H1 (cell line): ENCODE results near the gene MSH5. TPM values are rescaled to one million over a fixed set of nuclear protein-coding genes. Genes with fewer than 3 reads are reported as not detected.

Experiments
- CTCF ChIA-PET: fragments of 300-600 bp; sonication (Branson Sonifier 250); formaldehyde crosslinking; loops from one replicate; lab custom pipeline; 2021; ENCODE audit not compliant: partially characterized antibody; lab: Charles Lee
- POLR2A ChIA-PET: fragments of 300-600 bp; sonication (Branson Sonifier 250); formaldehyde crosslinking; loops from one replicate; lab custom pipeline; 2021; ENCODE audit warnings: inconsistent platforms; ENCODE audit not compliant: partially characterized antibody; lab: Charles Lee
- DNase-seq, 2 experiments: peaks; one replicate each; pipeline versions ENCODE4 v3.0.0 to v3.0.0-alpha.2; 2010 to 2022; ENCODE audit warnings: low spot score in 2 of 2, low read depth in 1 of 2, mixed read lengths in 1 of 2
- FAIRE-seq: peaks from 2 replicates; lab custom pipeline; 2011; peaks lifted over from hg19 to GRCh38; lab: Jason Lieb, UNC
- H2AFZ ChIP-seq: 2 replicates; pipeline ENCODE4 v1.8.1; 2012; ENCODE audit warnings: low read length, inconsistent platforms
- H2AK5ac ChIP-seq: 2 replicates; pipeline ENCODE4 v1.6.1; 2013; ENCODE audit warnings: low read depth, low read length
- H2BK120ac ChIP-seq: replicated peaks from 2 replicates; pipeline ENCODE3; 2013; ENCODE audit warnings: low read depth, low read length, inconsistent platforms
- H2BK12ac ChIP-seq: 2 replicates; pipeline ENCODE4 v1.6.1; 2013; ENCODE audit warnings: low read depth, low read length
- H2BK15ac ChIP-seq: 2 replicates; pipeline ENCODE4 v1.6.1; 2013; ENCODE audit warnings: low read length
- H2BK20ac ChIP-seq: 2 replicates; pipeline ENCODE4 v1.6.1; 2013; ENCODE audit warnings: low read length
- H2BK5ac ChIP-seq: 2 replicates; pipeline ENCODE4 v1.6.1; 2013; ENCODE audit warnings: low read depth, low read length
- H3K14ac ChIP-seq: 2 replicates; pipeline ENCODE4 v1.6.1; 2013; ENCODE audit warnings: inconsistent platforms; ENCODE audit not compliant: insufficient read length
- H3K18ac ChIP-seq: 2 replicates; pipeline ENCODE4 v1.6.1; 2013; ENCODE audit warnings: low read length; ENCODE audit errors: extremely low read depth
- H3K23ac ChIP-seq: 2 replicates; pipeline ENCODE4 v1.6.1; 2013; ENCODE audit warnings: inconsistent platforms; ENCODE audit not compliant: insufficient read length
- H3K23me2 ChIP-seq: 2 replicates; pipeline ENCODE4 v1.6.1; 2013; ENCODE audit warnings: low read depth, low read length
- H3K27ac ChIP-seq: 2 replicates; pipeline ENCODE4 v1.6.1; 2011; ENCODE audit warnings: low read depth, low read length, inconsistent platforms
- H3K27me3 ChIP-seq, 4 experiments: replicated peaks in 1 of 4; 1 replicate in 1 of 4; 2 replicates in 3 of 4; pipeline versions ENCODE4 v1.6.1 to v1.8.1; 2011 to 2013; ENCODE audit warnings: low read length in 3 of 4, mild to moderate bottlenecking in 3 of 4, inconsistent platforms in 2 of 4, mixed read lengths in 2 of 4, moderate library complexity in 1 of 4; ENCODE audit not compliant: control insufficient read depth in 3 of 4, insufficient read depth in 3 of 4; ENCODE audit errors: extremely low read depth in 1 of 4
- H3K36me3 ChIP-seq, 4 experiments: 2 replicates each; pipeline versions ENCODE4 v1.6.1 to v1.8.1; 2011 to 2013; ENCODE audit warnings: mild to moderate bottlenecking in 4 of 4, low read length in 3 of 4, moderate library complexity in 2 of 4, control low read depth in 1 of 4, inconsistent platforms in 1 of 4; ENCODE audit not compliant: insufficient read depth in 4 of 4, control insufficient read depth in 2 of 4
- H3K4ac ChIP-seq: replicated peaks from 2 replicates; pipeline ENCODE3; 2013; ENCODE audit warnings: low read length, low read depth, mixed read lengths, inconsistent platforms; ENCODE audit not compliant: insufficient read length
- H3K4me1 ChIP-seq, 4 experiments: replicated peaks in 1 of 4; 1 replicate in 1 of 4; 2 replicates in 3 of 4; pipeline versions ENCODE4 v1.6.1 to v1.8.1; 2011 to 2013; ENCODE audit warnings: low read length in 3 of 4, inconsistent platforms in 2 of 4, mixed read lengths in 1 of 4; ENCODE audit not compliant: insufficient read depth in 4 of 4, control insufficient read depth in 3 of 4
- H3K4me2 ChIP-seq, 2 experiments: 2 replicates each; pipeline versions ENCODE4 v1.6.1 to v1.8.1; 2011 to 2013; ENCODE audit warnings: low read depth in 2 of 2, low read length in 2 of 2, control low read depth in 1 of 2, inconsistent platforms in 1 of 2, mild to moderate bottlenecking in 1 of 2; ENCODE audit not compliant: insufficient read depth in 1 of 2
- H3K4me3 ChIP-seq, 4 experiments: fragments of 200-600, 300-600 bp in 1 of 4; sonication (generic), shearing (Covaris generic), sonication (Bioruptor Twin) in 1 of 4; 2 replicates each; pipeline versions ENCODE4 v1.5.1 to v1.8.1; 2011 to 2016; ENCODE audit warnings: low read length in 4 of 4, low read depth in 3 of 4, control low read depth in 2 of 4, inconsistent platforms in 2 of 4, mild to moderate bottlenecking in 2 of 4, mixed read lengths in 1 of 4, moderate library complexity in 1 of 4; ENCODE audit not compliant: insufficient read depth in 2 of 4; ENCODE audit errors: extremely low read depth in 1 of 4
- H3K56ac ChIP-seq: replicated peaks from 2 replicates; pipeline ENCODE3; 2013; ENCODE audit warnings: low read depth, mild to moderate bottlenecking, mixed read lengths, low read length, inconsistent platforms; ENCODE audit not compliant: insufficient read length
- H3K79me1 ChIP-seq: 2 replicates; pipeline ENCODE4 v1.6.1; 2013; ENCODE audit warnings: low read depth, low read length, control low read depth
- H3K79me2 ChIP-seq, 2 experiments: 2 replicates each; pipeline versions ENCODE4 v1.6.1 to v1.8.1; 2012 to 2013; ENCODE audit warnings: low read length in 2 of 2, mild to moderate bottlenecking in 2 of 2, inconsistent platforms in 1 of 2; ENCODE audit not compliant: insufficient read depth in 2 of 2, control insufficient read depth in 1 of 2
- H3K9ac ChIP-seq, 4 experiments: replicated peaks in 1 of 4; 1 replicate in 1 of 4; 2 replicates in 3 of 4; pipeline versions ENCODE4 v1.6.1 to v1.8.1; 2011 to 2013; ENCODE audit warnings: low read depth in 3 of 4, low read length in 3 of 4, control low read depth in 2 of 4, mild to moderate bottlenecking in 2 of 4, moderate library complexity in 2 of 4, inconsistent platforms in 1 of 4; ENCODE audit errors: extremely low read depth in 1 of 4
- H3K9me3 ChIP-seq, 2 experiments: 2 replicates each; pipeline versions ENCODE4 v1.6.1 to v1.8.1; 2012 to 2013; ENCODE audit warnings: mild to moderate bottlenecking in 2 of 2, moderate library complexity in 2 of 2, control low read depth in 1 of 2, inconsistent platforms in 1 of 2, low read depth in 1 of 2, low read length in 1 of 2, mixed read lengths in 1 of 2; ENCODE audit not compliant: insufficient read depth in 2 of 2
- H4K20me1 ChIP-seq, 2 experiments: replicated peaks in 1 of 2; 2 replicates each; pipeline versions ENCODE3 to v1.8.1; 2011 to 2013; ENCODE audit warnings: inconsistent platforms in 2 of 2, low read length in 2 of 2, mild to moderate bottlenecking in 1 of 2; ENCODE audit not compliant: insufficient read depth in 2 of 2, control insufficient read depth in 1 of 2
- H4K5ac ChIP-seq: 2 replicates; pipeline ENCODE4 v1.6.1; 2013; ENCODE audit warnings: low read length, low read depth, mixed read lengths, inconsistent platforms; ENCODE audit not compliant: insufficient read length
- H4K8ac ChIP-seq: 2 replicates; pipeline ENCODE4 v1.8.0; 2013; ENCODE audit warnings: mild to moderate bottlenecking, moderate library complexity, low read length, inconsistent platforms; ENCODE audit not compliant: insufficient read depth; ENCODE audit errors: extremely low read depth
- H4K91ac ChIP-seq: replicated peaks from 2 replicates; pipeline ENCODE3; 2013; ENCODE audit warnings: low read length, mixed read lengths, inconsistent platforms; ENCODE audit not compliant: insufficient read length
- BCL11A ChIP-seq, 2 experiments: IDR thresholded peaks; one replicate each; pipeline ENCODE4 v1.6.1; 2011; ENCODE audit warnings: low read depth in 2 of 2, low read length in 2 of 2, mild to moderate bottlenecking in 2 of 2
- EZH2 ChIP-seq: fragments of 200-600 bp; sonication (generic); IDR thresholded peaks from 2 replicates; pipeline ENCODE4 v1.7.1; 2012; ENCODE audit warnings: low read depth, mild to moderate bottlenecking, moderate library complexity, low read length, inconsistent platforms; ENCODE audit not compliant: severe bottlenecking
- MAX ChIP-seq: IDR thresholded peaks from 2 replicates; pipeline ENCODE4 v1.6.1; 2012; ENCODE audit warnings: inconsistent platforms
- POLR2AphosphoS5 ChIP-seq: IDR thresholded peaks from 2 replicates; pipeline ENCODE4 v1.6.1; 2011; ENCODE audit warnings: low read depth, low read length
- POU5F1 ChIP-seq: IDR thresholded peaks from 2 replicates; pipeline ENCODE4 v1.6.1; 2011; ENCODE audit warnings: low read depth, mild to moderate bottlenecking, low read length, moderate library complexity
- RAD21 ChIP-seq, 2 experiments: IDR thresholded peaks in 1 of 2; conservative IDR thresholded peaks in 1 of 2; 2 replicates each; pipeline ENCODE4 v1.6.1; 2011; ENCODE audit warnings: low read depth in 2 of 2, low read length in 2 of 2, improper control_type of control experiment in 1 of 2, inconsistent platforms in 1 of 2, mild to moderate bottlenecking in 1 of 2, moderate library complexity in 1 of 2
- SIX5 ChIP-seq: IDR thresholded peaks from 2 replicates; pipeline ENCODE4 v1.6.1; 2011; ENCODE audit warnings: mild to moderate bottlenecking, low read depth, low read length
- TAF1 ChIP-seq: IDR thresholded peaks from 2 replicates; pipeline ENCODE4 v1.6.1; 2011; ENCODE audit warnings: mild to moderate bottlenecking, low read depth, low read length
- WGBS, 2 experiments: shearing (Covaris generic) in 1 of 2; methylation state at CpG; one replicate each; pipeline versions ENCODE4 v1.1.6 to v1.1.7; 2013 to 2015; ENCODE audit warnings: low lambda C conversion rate in 2 of 2, mixed read lengths in 2 of 2, inconsistent platforms in 1 of 2, low coverage in 1 of 2, missing lambda C conversion rate in 1 of 2; ENCODE audit not compliant: insufficient replicate concordance in 2 of 2, insufficient coverage in 1 of 2, insufficient read length in 1 of 2; ENCODE audit errors: extremely low coverage in 1 of 2, missing lambda C conversion rate in 1 of 2; 5-methylcytosine and 5-hydroxymethylcytosine counted together
- polyA plus RNA-seq, 7 experiments: library from polyadenylated mRNA; depleted of rRNA in 3 of 7; stranded (reverse) in 5 of 7; unstranded in 2 of 7; fragments of >200 nt in 5 of 7; fragments of 200-250 nt in 2 of 7; gene quantifications; 1 replicate in 5 of 7; 2 replicates in 1 of 7; 4 replicates in 1 of 7; pipeline versions ENCODE4 v1.2.1 to v1.2.3, GENCODE V29; 2011 to 2013; ENCODE audit warnings: missing spikeins in 2 of 7, mixed read lengths in 2 of 7
- total RNA-seq: library from RNA; stranded (reverse); fragmentation: NEBNext Ultra II Directional; extraction: Animal tissue kit (Norgen Biotek cat#: 25700); gene quantifications from 2 replicates; pipeline ENCODE4 v1.2.1, GENCODE V29; 2021

The MSH5 gene
- total and polyA plus RNA-seq, 2 of the 8 experiments (the other 6 are each of a cell fraction or from before 2014, with no cell fraction given) = 25.3 to 26.5 TPM

- Histone ChIP-seq H2AFZ (no peak overlapping the region), H3K4me2 (peak overlapping the region; percentile 31 to 90; a peak in 2 of 4 replicates)
- CTCF ChIA-PET = interaction anchor here (0.5 to 8.9 kb wide), 15 partner anchors 10 to 102 kb away, joined by 3 to 89 read pairs (median 4); partner anchors contain the start of genes ABHD16A, LY6G6D and MSH5
- TF ChIP-seq POLR2AphosphoS5 = no peak
- TF ChIP-seq SIX5 = no peak
- no peak for TF ChIP-seq TAF1
- no peak for TF ChIP-seq EZH2
- TF ChIP-seq MAX = no peak
- no peak for TF ChIP-seq RAD21 (IDR thresholded peaks at IDR 0.05 in 1 of 2, conservative IDR thresholded peaks at IDR 0.05 in 1 of 2; ENCODE audit: low read depth in 2 of 2, low read length in 2 of 2)
- TF ChIP-seq POU5F1 = no peak
- TF ChIP-seq BCL11A (IDR thresholded peaks at IDR 0.05; ENCODE audit: low read depth in 2 of 2, low read length in 2 of 2) = no peak
Measured at GRCh38 chr6:31727717-31728671, 11.8 kb upstream of the MSH5 start.

More at GRCh38 chr6:31727717-31728671, 11.8 kb upstream of the MSH5 start:
- no peak overlapping the region for H2AK5ac ChIP-seq
- H3K36me3 ChIP-seq = peaks cover 3 to 28% (median 23%) of the 10 kb centered on the region in 4 experiments; a peak in 7 of 8 replicates
- H3K14ac ChIP-seq = no peak overlapping the region
- H2BK5ac ChIP-seq = no peak overlapping the region
- H2BK120ac ChIP-seq = no peak overlapping the region
- no peak overlapping the region for H3K18ac ChIP-seq
- DNase-seq = no peak
- H2BK20ac ChIP-seq = no peak overlapping the region
- no peaks in the 10 kb centered on the region for H3K9me3 ChIP-seq
- peak overlapping the region in 3 of 4 experiments; percentile 77 to 91 (median 89); a peak in 2 of 8 replicates for H3K4me3 ChIP-seq
- H3K27me3 ChIP-seq = no peaks in the 10 kb centered on the region
- H3K79me1 ChIP-seq = 0 out of 2 replicates have a peak, but pooled peaks cover 3% of the 10 kb centered on the region
- no peak overlapping the region for H3K9ac ChIP-seq
- H3K23me2 ChIP-seq = peaks cover 2% of the 10 kb centered on the region; the same call in 1 of the 2 replicates
- H3K4ac ChIP-seq = no peak overlapping the region
- no peak overlapping the region for H4K91ac ChIP-seq
- H3K27ac ChIP-seq = no peak overlapping the region
- peaks cover 0 to 1% of the 10 kb centered on the region in 2 experiments for H4K20me1 ChIP-seq
- WGBS, 2 experiments = 86% methylated on average over 23 of the region's 41 CpGs; no CpG with 5 or more reads in 1 of the 2 experiments
- H4K8ac ChIP-seq = no peak overlapping the region
- no peak overlapping the region for H4K5ac ChIP-seq
- POLR2A ChIA-PET = interaction anchor here (0.6 to 7.2 kb wide), 6 partner anchors 10 to 99 kb away, joined by 3 to 73 read pairs (median 3); partner anchors contain the start of genes CLIC1, HSPA1B and MSH5
- no peaks in the 10 kb centered on the region for H3K79me2 ChIP-seq
- H2BK12ac ChIP-seq = no peak overlapping the region
- no peak for FAIRE-seq
- H3K4me1 ChIP-seq = peaks cover 2 to 13% (median 7%) of the 10 kb centered on the region in 4 experiments
- peak overlapping the region; percentile 61; the same call in 1 of the 2 replicates for H2BK15ac ChIP-seq
- no peak overlapping the region for H3K23ac ChIP-seq
- no peak overlapping the region for H3K56ac ChIP-seq
